GM19455 (cell line): ENCODE results near the gene ZACN.
"Not testable (repeated sequence)": the region's sequence is repeated elsewhere in the genome, so short reads cannot be mapped to it uniquely, and the experiment has no call there.

Experiments used
- ATAC-seq: cut with Tn5 transposase; IDR thresholded peaks from one replicate; pipeline ENCODE4 v1.9.1; 2021; ENCODE audit not compliant: unreplicated experiment

The ZACN gene

DNA sequence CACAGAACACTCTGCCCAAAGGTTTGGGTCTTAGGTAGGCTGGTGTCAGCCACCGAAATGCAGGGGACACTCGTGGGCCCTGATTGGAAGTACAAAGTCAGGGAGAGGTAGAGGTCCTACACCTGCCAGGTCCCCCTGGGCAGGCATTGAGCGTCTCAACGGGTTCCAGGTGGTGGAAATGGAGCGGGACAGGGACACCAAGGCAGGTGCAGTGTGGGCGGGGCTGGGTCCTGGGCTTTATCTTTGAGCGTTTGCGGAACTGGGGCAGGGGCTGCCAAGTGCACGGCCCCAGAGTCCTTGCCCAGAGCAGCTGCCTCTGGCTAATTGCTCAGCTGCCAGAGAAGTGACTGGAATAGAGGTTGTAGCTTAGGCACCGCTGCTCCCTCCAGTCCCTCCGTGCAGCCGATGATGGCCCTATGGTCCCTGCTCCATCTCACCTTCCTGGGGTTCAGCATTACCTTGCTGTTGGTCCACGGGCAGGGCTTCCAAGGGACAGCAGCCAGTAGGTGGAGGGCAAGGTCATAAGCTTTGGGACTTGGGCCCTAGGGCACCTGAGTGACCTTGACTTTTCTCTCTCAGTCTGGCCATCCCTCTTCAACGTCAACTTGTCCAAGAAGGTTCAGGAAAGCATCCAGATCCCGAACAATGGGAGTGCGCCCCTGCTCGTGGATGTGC lies at the start of gene ZACN:
Gene ZACN, plus strand, starts transcription at position 323 of the 675 bp plus-strand sequence. Its CDS starts 83 bp downstream, at position 406.
- ATAC-seq, result no peak

DNA sequence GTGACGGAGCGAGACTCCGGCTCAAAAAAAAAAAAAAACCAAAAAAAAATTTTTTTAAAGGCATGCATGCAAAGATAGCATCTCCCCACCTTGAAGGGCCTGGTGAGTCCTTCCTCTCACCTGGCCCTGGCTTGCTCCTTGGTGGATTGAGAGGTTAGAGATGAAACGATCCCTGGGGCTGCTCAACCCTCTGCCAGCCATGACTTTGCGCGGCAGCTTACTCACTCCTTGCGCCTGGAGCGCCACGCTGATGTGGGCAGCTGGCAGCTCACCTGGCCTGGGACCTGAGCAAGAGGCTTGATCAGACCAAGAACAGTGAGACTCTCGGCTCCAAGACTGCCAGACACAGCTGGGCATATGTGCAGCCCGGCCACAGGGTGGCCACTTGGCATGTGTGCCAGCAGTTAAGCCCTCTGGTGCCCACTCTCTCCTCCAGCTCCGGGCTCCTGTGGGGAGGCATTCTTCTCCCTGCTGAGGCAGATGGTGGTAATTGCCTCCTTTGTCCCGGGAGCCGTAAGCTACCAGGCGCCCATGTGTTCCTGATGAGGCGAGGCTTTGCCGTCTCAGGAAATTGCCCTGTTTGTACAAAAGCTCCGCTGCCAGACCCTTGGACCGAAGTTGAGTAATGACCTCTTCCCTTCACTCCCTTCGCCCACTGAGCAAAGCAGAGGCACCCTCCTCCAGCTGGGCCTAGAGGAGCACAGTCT lies 46.8 kb upstream of the ZACN start:
- ATAC-seq, result no peak

DNA sequence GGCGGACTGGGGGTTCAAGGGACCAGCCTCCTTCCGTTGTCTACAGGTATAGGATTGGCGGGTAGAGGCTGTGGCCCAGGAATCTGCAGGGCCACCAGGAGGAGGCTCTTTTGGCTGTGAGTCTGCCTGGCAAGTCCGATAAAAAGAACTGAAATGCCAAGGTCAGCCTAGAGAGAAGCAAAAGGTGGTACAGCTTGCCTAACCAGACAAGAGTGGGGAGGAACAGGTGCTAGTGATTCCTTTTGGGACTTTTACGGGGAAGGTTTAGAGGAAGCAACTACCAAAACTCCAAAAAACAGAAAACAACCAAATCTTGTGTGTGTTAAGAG lies 46.2 kb upstream of the ZACN start:
- no peak for ATAC-seq

DNA sequence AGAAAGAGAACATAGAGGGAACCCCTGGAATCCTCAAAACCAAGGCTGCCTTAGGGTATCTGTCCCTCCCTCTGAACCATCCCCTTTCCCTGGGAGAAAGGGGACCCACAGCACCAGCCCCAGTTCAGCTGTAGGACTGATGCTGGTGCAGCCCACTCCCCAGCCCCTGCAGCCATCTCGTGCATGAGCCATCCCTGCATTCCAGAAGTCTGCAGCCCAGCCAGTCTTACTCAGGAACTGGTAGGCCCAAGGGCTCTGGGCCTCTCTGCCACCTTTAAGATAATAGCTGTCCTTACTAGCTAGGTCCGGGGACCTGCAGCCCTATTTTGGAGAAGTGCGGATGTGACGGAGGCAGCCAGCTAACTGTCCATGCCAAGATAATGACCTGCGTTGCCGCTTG lies 45.8 kb upstream of the ZACN start:
- ATAC-seq, result no peak

DNA sequence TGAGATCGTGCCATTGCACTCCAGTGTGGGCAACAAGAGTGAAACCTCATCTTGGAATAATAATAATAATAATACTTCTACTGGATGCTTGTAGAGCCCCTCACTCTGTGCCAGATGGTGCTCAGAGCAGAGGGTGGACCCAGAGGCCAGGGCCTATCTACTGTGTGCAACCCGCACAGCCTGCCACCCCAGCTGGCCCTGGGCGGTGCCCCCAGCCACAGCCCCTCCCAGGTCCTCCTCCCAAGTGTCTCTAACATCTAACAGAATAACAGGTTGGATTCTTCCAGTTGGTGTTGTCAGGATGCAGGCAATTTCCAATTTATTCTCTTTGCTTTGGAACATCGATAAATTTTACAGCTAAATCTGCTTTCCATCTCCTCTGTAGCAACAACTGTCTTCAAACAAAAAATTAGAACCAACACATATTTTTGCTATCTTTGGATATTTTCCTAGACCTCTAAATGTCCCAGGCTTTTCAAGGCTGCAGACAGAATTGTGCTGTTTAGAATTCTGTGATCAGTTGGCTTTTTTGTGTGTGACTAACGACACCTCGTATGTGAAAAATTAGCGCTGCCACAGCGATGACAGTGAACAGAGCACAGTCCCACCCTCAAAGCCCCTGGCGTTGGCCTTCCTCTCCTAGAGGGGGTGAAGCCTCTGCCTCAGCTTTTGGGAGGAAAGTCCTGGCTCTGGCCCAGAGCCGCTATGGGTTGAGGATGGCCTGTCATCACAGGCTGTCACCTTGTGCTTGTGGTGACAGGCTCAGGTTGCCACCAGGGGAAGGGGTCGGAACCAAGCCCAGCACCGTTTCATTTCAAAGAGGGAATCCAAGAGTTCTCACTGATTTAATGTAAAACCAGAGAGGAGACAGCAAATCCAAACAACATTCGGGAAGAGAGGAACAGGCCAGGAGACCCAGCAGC lies 44.3 kb upstream of the ZACN start:
- no peak for ATAC-seq

DNA sequence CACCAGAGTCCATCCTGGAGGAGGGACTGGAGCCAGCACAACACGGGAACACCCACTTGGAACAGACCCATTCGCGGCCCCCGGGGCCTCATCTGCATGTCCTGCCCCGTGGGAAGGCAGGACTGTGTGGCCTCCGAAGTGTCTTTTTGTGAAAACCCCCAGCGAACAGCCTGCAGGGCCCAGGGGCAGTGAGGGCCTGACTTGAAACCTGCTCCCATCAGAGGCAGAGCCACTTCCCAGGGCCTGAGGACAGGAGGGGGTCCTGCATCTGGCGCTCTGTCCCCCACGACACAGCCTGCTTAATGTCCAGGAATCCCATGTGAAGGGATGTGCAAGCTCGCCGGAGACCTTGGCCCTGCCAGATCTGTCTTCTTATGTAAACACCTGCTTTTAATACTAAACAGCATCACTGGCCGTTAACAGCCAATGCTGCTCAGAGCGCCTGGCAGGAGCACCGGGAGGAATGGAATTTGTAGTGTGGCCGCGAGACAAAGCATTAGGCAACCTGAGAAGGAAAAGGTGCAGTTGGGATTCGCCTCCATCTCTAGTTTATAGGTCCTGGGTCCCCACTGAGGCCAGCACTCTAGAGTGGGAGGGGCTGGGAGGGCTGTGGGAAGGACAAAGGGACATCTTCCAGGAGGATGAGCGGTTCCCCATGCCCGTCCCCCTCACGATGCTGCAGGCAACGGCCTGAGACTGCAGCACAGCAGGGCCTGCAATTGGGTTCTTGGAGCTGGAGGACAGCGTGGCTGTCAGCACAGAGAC lies 42.3 kb upstream of the ZACN start:
- ATAC-seq, result no peak

DNA sequence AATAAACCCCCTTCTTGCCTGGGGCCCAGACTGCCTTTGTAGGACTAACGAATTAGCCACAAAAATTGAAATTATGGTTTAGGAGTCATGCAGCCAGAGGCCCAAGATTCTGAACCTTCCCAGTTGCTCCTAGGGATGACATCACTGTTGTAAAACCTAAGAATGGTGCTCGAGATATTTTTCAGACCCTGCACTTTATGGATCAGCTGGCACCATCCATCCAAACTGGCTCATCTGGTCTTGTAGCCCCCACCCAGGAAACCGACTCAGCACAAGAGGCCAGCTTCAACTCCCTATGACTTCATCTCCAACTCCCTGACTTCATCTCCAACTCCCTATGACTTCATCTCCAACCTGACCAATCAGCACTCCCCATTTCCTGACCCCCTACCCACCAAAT lies 40.9 kb upstream of the ZACN start:
- no peak for ATAC-seq

DNA sequence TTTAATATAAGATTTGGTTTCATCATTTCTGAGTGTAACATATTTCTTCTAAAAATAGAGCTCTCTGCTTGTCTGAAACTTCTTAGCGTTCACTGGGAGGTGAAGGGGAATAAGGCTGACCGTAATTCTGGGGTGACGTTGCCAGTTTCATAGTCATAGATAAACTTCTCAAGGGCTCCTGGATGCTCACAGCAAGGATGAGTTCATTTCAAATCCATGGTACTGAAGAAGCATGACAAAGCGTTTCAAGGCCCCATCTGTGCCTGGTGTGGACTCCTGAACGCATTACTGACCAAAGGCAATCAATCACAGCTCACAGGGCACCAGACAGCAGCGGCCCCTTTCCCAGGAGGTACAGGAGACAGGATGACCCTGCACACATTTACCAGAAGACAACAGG lies 39.9 kb upstream of the ZACN start:
- ATAC-seq, result no peak

DNA sequence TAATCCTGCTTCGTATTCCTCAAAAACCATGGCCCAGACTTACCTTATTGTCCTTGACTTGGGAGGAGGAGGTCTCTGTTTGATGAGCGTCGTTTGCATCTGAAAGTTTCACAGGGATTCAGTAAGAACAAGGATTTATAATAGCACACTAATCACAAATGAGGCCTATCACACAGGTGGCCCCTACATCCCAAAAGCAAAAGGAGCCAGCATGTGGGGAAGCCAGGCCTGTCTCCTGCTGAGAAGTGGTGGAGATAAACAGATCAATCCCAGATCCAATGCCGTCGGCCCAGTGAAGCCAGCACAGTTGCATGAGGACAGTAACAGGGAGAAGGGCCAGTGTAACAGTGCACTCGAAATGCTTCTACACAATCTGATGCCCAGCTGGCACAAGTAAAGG lies 38.6 kb upstream of the ZACN start:
- ATAC-seq, result no peak

DNA sequence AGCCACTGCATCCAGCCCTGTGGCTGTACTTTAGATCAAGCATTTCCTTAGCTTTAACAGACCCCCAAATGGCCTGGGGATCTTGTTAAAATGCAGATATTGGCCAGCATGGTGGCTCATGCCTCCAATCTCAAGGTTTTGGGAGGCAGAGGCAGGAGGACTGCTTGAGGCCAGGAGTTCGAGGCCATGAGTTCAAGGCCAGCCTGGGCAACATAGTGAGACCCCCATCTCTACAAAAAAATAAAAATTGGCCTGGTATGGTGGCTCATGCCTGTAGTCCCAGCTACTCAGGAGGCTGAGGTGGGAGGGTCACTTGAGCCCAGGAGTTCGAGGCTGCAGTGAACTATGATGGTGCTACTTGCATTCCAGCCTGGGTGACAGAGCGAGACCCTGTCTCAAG lies 36.1 kb upstream of the ZACN start:
- not testable (repeated sequence) for ATAC-seq

DNA sequence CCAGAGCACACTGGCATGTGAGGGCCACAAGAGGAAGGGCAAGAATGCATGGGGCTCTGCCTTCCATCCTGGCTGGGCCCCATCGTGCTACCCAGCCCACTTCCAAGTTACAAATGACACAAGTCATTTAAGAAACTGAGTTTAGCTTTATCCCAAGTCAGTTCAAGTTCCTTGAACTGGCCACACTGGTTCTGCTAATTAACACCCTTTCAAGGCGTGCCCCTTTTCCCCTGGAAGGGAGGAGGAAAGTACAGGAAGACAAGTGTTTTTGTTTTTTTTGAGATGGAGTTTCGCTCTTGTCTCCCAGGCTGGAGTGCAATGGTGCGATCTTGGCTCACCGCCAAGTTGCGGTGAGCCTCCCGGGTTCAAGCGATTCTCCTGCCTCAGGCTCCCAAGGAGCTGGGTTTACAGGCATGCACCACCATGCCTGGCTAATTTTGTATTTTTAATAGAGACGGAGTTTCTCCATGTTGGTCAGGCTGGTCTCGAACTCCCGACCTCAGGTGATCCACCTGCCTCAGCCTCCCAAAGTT lies 34.4 kb upstream of the ZACN start:
- ATAC-seq, result not testable (repeated sequence)

DNA sequence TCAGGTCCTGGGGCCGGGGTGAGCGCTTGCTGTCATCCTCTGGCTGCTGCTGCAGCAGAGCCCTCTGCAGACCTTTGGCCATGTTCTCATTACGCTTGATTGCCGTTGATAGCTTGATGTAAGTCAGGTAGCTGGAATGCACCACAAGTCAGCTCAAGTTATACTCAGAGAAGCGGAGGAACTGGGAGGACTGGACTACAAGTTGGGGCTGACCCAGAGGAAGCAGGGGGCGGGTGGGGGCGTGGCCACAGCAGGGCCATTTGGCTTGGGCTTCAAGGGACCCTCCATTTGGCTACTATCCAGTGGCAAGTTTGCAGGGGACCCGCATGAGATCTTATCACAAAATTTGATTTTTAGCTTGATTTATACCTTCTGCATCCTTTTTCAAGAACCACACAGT lies 32.9 kb upstream of the ZACN start:
- no peak for ATAC-seq

DNA sequence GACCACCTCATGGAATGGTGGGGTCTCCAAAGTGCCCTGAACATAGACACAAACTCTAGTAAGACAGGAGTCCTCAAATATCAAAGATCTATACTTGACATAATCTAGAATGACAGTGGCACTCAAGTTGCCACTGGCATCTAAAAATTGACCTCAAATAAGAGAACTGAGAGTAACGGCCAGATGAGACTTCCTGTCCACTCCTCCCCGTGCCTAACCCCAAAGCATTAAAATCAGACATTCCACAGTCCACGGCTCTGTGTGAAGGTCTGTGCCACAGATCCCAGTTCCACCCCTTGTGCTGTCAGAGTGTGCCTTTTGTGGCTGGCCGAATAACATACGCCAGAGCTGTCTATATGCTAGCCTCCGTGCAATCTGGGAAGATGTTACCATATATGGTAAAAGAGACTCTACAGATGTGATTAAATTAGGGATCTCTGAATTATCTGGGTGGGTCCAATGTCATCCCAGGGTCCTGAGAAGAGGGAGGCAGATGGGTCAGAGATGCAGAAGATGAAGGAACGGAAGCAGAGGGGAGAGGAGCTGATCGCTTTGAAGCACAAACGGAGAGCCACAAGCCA lies 30.9 kb upstream of the ZACN start:
- ATAC-seq, result no peak

DNA sequence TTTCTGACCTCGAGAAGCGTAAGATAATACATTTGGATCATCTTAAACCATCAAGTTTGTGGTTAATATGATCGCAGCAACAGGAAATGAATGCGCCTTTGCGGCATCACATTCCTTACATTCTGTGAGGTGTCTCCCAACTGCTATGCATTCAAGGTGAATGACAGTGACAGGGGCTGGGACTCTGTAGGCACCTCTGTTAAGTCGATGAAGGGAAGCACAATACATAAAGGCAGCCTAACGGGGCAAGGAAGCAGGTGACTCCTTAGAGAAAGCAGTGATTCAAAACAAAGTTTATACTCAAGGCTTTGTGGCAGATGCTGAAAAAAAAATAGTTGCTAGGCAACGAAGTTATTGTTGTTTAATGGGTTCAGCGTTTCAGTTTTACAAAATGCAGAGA lies 30.3 kb upstream of the ZACN start:
- ATAC-seq, result no peak

DNA sequence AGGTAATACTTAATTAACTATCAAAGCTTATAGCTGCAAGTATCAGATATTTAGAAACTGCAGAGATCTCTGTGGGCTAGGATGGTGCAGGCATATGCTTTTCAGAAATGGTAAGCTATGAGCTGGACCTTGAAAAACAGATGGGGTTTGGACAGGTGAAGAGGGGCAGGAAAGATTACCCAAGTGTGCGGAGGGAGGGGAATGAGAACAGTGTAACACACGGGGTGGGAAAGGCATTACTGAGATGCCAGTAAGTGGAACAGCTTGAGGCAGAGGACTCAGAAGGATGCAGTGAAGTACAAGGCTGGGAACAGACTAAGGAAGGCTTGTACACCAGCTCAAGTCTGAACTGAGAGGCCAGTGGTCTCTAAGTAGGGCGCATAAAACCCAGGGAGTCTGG lies 29.7 kb upstream of the ZACN start:
- ATAC-seq, result no peak

DNA sequence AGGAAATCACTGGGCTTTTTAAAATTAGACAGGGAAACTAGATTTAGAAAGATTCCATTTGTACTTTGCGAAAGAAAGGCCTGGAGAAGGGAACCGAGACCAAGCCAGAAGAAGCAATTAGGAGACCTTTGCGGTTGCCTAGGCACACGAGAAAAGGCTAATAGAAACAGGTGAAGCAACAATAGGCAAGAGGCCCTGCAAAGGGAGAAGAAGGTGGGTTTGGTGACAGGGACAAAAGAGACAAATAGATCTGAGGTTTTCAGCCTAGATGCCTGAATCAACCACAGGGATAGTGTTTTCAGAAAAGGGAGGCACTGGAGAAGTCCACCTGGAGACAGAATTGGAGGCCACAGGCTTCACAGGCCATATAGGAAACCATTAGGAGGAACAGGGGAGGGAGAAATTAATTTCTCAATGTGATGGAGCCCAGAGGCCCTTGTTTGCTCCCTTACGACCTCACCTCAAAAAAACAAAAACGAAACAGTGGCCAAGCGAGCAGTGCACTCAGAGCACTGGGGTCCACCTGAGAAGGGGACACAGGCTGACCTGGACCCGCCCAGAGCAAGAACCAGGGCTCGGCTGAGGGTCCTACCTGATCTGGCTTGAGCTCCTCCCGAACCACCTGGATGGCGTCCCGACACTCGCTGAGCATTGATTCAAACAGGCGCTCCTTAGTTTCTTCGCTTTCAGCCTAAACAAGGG lies 29.0 kb upstream of the ZACN start:
- ATAC-seq, result no peak

DNA sequence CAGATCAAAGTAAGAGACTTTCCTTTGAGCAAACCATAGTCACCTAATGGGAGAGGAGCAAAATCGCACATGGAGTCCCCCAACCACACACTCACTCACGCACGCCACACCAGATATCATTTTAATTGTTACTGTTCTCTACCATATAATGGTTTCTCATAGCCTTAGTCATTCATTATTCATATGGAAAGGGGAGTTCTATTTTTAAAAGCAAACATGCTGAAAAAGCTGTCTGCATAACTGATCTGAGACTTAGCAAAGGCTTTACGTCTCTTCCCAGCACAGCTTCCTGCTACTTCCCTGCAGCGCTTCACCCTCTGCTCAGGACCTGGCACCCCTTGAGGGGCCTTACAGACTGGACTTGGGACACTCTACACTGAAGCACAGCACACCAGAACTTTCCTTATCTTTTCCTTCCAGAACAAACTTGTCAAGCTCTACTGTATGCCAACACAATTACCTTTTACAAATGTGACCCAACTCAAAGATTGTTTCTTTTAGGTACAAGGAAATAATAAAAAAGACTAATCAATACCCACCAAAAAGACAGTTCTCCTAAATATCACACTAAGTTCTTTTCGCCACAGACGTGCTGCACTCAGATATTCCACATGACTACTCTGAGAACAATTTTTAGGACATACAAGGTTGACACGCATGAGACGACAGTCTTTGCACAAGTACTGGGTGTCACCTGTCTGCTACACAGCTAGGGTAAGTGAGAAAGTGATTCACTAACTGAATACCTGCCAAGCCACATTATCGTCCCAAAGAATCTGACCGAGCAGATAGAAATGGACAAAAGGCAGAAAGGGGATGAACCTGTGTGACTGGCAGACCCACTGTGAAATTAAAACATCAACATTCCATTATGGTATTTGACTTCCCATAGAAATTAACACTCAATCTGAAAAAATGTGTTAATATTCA lies 28.2 kb upstream of the ZACN start:
- ATAC-seq, result no peak

DNA sequence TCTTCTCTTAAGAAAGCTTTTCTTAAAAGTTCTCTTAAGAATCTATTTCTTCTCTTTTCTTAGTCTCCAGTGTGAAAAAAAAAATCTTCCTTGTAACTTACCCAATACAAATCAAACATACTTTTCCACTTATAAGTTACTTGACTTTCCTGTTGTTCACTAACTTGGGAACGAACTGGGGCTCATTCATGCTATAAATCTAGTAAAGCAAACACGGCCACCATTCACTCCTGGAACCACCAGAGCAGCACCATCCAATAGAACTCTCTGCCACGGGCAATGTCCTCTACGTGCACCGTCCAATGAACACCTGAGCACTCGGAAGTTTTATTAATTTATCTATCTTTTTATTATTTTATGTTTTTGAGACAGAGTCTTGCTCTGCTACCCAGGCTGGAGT lies 27.4 kb upstream of the ZACN start:
- ATAC-seq, result no peak
